Hippocampal formation (tissue), 2 donors: ENCODE data around the gene RSBN1L.
A peak's percentile ranks its signal among the peaks of the same experiment; 100 is the strongest.

Experiments used
- DNase-seq, 2 donors: peaks; one replicate each; lab custom pipeline; 2025; lab: John Stamatoyannopoulos, UW

RSBN1L gene

GRCh38 chr7:77729574-77730348, 33.5 kb downstream of the RSBN1L start:
- DNase-seq = no peak

- DNase-seq = no peak
Measured at GRCh38 chr7:77731716-77732115, 35.5 kb downstream of the RSBN1L start.

DNA sequence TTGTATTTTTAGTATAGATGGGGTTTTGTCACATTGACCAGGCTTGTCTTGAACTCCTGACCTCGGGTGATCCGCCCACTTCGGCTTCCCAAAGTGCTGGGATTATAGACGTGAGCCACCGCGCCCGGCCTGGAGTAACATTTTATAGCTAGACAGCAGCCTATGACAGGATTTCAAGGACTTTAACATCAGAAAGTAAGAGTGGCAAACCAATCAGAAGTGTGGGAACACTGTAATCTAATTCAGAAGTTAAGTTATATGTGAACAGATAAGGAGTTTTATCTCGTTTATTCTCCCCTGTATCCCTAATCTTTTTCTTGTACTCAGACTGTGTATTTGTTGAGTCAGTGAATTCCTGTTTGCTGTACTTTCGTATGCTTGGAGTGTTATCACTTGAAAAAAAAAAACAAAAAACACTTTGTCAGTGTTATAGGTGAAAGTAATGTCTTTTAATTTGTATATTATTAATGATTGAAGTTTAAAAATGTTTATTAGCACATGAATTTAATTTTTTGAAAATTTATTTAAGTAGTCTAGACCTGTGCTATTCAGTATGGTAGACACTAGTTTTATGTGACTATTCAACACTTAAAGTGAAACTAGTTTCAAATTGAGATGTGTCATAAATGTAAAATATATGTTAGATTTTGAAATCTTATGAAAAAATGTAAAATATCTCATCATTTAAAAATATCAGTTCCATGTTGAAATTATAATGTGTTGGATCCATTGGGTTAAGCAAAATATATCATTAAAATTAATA, 38.6 kb downstream of the RSBN1L start:
- DNase-seq = no peak

DNA sequence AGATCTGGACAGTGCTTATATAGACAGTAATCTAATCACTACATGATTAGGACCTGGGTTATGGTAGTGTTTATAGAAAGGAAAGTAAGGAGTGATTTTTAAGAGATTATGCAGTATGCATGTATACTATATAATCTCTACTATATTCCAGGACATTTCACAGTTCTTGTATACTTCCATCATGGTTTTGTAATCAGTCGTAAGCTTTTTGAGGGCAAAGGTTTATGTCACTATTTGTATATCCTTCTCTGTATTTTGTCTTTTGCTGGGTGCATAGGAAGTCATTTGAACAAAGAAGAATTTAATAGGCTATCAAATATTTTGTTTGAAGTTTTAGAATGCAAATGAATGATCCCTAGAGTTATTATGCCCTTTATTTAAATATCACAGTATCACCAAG, 39.2 kb downstream of the RSBN1L start:
- DNase-seq = no peak

DNA sequence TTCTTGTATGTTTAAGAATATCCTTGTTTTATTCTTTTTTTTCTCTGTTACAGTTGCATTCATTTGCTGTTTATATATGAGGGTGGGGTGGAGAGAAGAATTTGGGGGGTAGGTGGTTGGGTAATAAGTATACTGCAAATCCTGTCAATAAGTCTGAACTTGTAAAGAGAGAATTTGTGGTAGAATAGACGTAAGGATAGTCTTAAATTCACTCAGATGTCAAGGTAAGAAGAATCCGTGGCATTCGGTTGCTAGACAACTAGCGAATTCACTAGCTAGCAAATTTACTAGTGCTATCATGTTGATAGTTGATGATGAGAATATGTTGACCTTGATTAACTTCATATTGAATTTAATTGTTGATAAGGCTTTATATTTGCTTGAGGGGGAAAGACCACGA, 40.7 kb downstream of the RSBN1L start:
- no peak for DNase-seq

- no peak for DNase-seq
Measured at GRCh38 chr7:77738382-77738781, 42.1 kb downstream of the RSBN1L start.

DNA sequence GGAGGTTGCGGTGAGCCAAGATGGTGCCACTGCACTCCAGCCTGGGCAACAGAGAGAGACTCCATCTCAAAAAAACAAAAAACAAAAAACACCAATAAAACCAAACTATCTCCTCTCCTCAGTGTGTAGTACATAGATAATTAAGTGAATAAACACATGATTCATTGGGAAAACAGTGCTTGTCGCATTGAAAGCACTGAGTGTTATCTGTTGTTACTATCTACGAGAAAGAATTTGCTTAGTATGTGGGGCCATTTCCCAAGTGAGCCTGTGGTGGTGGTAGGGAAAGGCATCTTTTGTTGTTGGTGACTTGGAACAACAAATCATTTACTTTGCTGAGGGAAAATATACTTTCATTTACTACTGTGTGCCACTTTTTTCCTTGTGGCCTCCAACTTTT, 42.6 kb downstream of the RSBN1L start:
- DNase-seq = no peak

- DNase-seq = no peak
Measured at GRCh38 chr7:77740257-77740656, 44.0 kb downstream of the RSBN1L start.

- no peak for DNase-seq
Measured at GRCh38 chr7:77743518-77743917, 47.3 kb downstream of the RSBN1L start.

DNA sequence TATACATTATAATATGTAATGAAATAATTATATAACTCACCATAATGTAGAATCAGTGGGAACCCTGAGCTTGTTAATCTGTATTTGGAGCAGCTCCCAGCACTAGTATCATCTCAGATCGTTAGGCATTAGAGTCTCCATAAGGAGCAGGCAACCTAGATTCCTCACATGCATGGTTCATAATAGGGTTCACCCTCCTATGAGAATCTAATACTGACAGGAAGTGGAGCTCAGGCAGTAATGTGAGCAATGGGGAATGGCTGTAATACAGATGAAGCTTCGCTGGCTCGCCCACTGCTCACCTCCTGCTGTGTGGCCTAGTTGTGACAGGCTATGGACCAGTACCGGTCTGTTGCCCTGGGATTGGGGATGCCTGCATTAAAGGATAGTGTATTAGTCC, 49.5 kb downstream of the RSBN1L start:
- DNase-seq = no peak

DNA sequence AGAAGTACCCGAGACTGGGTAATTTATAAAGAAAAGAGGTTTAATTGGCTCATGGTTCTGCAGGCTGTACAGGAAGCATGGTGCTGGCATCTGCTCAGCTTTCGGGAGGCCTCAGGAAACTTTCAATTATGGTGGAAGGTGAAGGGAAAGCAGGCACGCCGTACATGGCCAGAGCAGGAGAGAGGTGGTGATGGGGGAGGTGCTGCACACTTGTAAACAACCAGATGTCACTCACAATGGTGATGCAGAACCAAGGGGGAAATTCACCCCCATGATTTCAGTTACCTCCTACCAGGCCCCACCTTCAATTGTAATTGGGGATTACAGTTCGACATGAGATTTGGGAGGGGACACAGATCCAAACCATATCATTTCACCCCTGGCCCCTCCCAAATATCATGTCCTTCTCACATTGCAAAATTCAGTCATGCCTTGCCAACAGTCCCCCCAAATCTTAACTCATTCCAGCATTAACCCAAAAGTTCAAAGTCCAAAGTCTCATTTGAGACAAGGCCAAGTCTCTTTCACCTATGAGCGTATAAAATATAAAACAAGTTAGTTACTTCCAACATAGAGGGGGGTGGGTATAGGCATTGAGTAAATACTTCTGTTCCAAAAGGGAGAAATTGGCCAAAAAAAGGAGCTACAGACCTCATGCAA, 50.0 kb downstream of the RSBN1L start:
- DNase-seq = no peak

DNA sequence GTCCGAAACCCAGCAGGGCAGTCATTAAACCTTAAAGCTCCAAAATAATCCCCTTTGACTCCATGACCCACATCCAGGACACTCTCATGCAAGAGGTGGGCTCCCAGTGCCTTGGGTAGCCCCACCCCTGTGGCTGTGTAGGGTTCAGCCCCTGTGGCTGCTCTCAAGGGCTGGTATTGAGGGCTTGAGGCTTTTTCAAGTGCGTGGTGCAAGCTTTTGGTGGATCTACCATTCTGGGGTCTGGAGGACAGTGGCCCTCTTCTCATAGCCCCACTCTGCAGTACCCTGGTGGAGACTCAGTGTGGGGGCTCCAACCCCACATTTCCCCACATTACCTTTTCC, 50.5 kb downstream of the RSBN1L start:
- no peak for DNase-seq

DNA sequence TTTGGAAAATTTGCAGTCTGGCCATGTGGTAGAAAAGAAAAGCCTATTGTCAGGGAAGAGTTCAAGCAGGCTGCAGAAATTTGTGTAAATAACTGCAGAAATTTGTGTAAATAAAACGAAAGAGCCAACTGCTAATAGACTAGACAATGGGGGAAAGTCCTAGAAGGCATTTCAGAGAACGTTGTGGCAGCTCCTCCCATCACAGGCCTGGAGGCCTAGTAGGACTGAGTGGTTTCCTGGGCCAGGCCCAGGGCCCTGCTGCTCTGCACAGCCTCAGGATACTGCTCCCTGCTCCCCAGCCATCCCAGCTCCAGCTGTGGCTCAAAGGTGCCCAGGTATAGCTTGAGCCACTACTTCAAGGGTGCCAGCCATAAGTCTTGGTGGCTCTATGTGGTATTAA, 50.9 kb downstream of the RSBN1L start:
- no peak for DNase-seq

GRCh38 chr7:77747718-77748117, 51.5 kb downstream of the RSBN1L start:
- no peak for DNase-seq

GRCh38 chr7:77752016-77752415, 55.8 kb downstream of the RSBN1L start:
- no peak for DNase-seq

DNA sequence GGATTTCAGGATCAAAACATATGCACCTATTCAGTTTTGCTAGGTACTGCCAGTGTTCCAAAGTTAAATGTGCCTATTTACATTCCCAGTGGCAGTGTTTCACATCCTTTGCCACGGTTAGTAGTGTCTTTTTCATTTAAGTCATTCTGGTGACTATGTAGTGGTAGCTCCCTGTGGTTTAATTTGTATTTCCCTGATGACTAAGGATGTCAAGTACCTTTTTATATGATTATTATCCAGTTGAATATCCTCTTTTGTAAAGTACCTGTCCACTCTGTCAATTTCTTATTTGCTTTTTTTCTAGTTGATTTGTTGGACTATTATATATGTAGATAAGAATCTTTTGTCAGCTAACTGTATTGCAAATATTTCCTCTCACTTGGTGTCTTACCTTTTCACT, 56.9 kb downstream of the RSBN1L start:
- no peak for DNase-seq

- no peak for DNase-seq
Measured at GRCh38 chr7:77757589-77757988, 61.3 kb downstream of the RSBN1L start.

DNA sequence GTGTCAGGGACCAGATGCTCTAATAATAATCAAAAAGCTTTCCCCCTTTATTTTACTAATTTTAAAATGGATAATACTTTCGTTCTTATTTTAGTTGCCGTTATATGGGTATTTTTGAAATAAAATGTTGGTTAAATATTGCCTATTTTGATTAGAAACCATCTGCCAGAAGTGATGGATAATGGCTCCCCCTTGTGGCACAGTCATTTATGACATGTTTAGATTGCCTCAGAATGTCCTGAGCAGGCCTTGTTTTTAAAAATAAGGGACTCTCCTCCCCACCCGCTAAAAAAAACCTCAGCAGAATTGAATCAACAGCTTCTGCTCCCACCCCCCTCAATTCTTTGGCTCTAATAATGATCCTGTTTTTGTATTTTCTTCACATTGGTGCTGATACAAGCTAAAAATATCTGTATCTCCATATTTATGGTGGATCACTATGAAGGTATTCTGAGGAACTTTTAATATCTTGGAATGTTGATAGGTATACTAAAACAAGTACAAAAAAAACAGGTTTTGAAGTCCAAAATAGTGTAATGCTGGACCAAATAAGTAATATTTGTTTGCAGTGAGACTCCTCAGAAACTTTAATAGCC, 63.1 kb downstream of the RSBN1L start:
- peak; percentile 22 to 64 for DNase-seq

DNA sequence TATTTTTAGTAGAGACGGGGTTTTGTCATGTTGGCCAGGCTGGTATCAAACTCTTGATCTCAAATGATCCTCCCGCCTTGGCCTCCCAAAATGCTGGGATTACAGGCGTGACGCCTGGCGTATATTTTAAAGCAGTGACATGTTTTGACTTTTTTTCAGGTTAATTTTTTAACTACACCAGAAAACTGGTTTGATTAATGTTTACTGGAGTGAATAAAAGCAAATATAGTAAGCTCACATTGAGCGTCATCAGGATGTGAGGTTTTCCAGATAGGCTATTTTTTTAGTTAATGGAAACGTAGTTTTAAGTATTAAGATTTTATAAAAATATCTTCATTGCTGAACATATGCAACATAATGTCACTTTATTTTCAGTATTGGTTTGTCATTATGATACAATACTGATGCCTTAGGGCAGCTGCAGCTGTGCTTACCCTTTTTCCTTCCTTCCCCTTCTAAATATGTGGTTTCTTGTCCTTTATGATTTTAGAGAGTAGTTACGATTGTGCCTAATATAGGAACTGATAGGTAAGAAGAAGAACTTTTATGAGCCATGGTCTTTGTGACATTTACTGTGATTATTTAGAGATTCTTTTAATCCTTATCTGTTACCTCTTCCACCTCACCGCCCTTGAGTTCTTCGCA, 64.7 kb downstream of the RSBN1L start:
- DNase-seq = no peak

- DNase-seq = no peak
Measured at GRCh38 chr7:77765481-77765880, 69.2 kb downstream of the RSBN1L start.

DNA sequence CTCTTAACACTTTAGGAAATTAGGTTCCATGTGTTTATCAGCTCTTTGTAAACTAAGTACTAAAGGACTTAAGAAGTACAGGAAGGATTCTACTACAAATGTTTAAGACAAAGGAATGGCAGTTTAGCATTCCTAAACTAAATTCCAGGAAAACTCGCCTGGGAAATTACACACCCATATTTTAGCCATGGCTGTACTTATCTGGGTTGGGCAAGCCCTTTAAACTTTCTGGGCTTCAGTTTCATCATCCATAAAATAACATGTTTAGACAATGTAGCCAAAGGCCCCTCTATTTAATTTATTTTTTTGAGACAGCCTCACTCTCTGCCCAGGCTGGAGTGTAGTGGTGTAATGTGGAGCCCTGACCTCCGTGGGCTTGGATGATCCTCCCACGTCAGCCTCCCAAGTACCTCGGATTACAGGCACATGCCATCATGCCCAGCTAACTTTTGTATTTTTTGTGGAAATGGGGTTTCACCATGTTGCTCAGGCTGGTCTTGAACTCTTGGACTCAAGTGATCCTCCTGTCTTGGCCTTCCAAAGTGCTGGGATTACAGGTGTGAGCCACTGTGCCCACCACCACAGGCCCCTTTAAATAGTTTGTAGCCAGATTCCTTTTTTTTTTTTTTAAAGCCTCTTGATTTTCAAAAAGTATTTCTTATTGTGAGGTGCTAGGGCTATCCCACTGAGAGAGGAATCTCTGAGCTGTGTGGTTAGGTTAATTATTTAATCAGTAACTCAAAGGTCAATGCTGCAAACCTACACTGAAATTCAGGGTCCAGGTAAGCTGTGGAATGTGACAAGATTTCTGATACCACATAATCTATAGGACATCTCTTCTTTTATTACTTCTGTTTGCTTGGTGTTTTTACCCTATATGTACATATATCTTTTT, 69.9 kb downstream of the RSBN1L start:
- DNase-seq = no peak
